GM23338 (cell line): ENCODE results near the gene ERC2. TPM values are rescaled to one million over a fixed set of nuclear protein-coding genes. Genes with fewer than 3 reads are reported as not detected.

Experiments used
- ATAC-seq: fragments of 200-7000 bp; cut with Tn5 transposase; 3 replicates; pipeline ENCODE4 v1.9.1; 2020
- DNase-seq: peaks from one replicate; pipeline ENCODE4 v3.0.0-alpha.2; 2015; ENCODE audit warnings: low spot score
- H2AFZ ChIP-seq: fragments of 200-600 bp; sonication (generic); 2 replicates; pipeline ENCODE4 v1.8.0; 2016; ENCODE audit warnings: antibody characterized with exemption, mild to moderate bottlenecking, moderate library complexity
- H3F3A ChIP-seq: fragments of 200-600 bp; sonication (generic); replicated peaks from 2 replicates; pipeline ENCODE4 v1.8.0; 2017; ENCODE audit warnings: antibody characterized with exemption, mixed run types, low read depth
- H3K27ac ChIP-seq: fragments of 200-600 bp; sonication (generic); 2 replicates; pipeline ENCODE4 v1.6.1; 2016; ENCODE audit warnings: low read depth
- H3K27me3 ChIP-seq: fragments of 200-600 bp; sonication (generic); 2 replicates; pipeline ENCODE4 v1.8.0; 2016; ENCODE audit warnings: mild to moderate bottlenecking, mixed run types, moderate library complexity; ENCODE audit not compliant: insufficient read depth
- H3K36me3 ChIP-seq: fragments of 200-600 bp; sonication (generic); 2 replicates; pipeline ENCODE4 v1.8.0; 2016; ENCODE audit warnings: mild to moderate bottlenecking; ENCODE audit not compliant: insufficient read depth
- H3K4me1 ChIP-seq: fragments of 200-600 bp; sonication (generic); 2 replicates; pipeline ENCODE4 v1.8.0; 2016; ENCODE audit warnings: mild to moderate bottlenecking, moderate library complexity; ENCODE audit not compliant: insufficient read depth
- H3K4me2 ChIP-seq: fragments of 200-600 bp; sonication (generic); 2 replicates; pipeline ENCODE4 v1.7.1; 2017; ENCODE audit warnings: mixed run types
- H3K4me3 ChIP-seq: fragments of 200-600 bp; sonication (generic); 2 replicates; pipeline ENCODE4 v1.6.1; 2016; ENCODE audit warnings: mixed run types
- H3K79me2 ChIP-seq: fragments of 200-600 bp; sonication (generic); replicated peaks from 2 replicates; pipeline ENCODE4 v1.8.0; 2017; ENCODE audit warnings: mild to moderate bottlenecking; ENCODE audit not compliant: insufficient read depth
- H3K9me2 ChIP-seq: fragments of 200-600 bp; sonication (generic); 2 replicates; pipeline ENCODE4 v1.8.0; 2017; ENCODE audit not compliant: insufficient read depth
- H4K20me1 ChIP-seq: fragments of 200-600 bp; sonication (generic); replicated peaks from 2 replicates; pipeline ENCODE4 v1.8.0; 2017; ENCODE audit warnings: mild to moderate bottlenecking; ENCODE audit not compliant: insufficient read depth
- H3K27ac Mint-ChIP-seq: 2 replicates; pipeline ENCODE4 v1.8.0; 2020; ENCODE audit warnings: inconsistent platforms, mild to moderate bottlenecking, moderate library complexity, mixed read lengths
- H3K27me3 Mint-ChIP-seq: 3 replicates; pipeline ENCODE4 v1.8.0; 2022; ENCODE audit warnings: low read depth, mild to moderate bottlenecking, moderate library complexity, mixed read lengths, inconsistent platforms; ENCODE audit not compliant: insufficient read depth, poor library complexity
- H3K36me3 Mint-ChIP-seq: 3 replicates; pipeline ENCODE4 v1.8.0; 2021; ENCODE audit warnings: low read depth, mild to moderate bottlenecking, inconsistent platforms, moderate library complexity, mixed read lengths
- H3K4me1 Mint-ChIP-seq: 3 replicates; pipeline ENCODE4 v1.8.0; 2020; ENCODE audit warnings: mild to moderate bottlenecking, inconsistent platforms, mixed read lengths
- H3K4me3 Mint-ChIP-seq: 3 replicates; pipeline ENCODE4 v1.8.0; 2021; ENCODE audit warnings: moderate library complexity, mild to moderate bottlenecking, inconsistent platforms, mixed read lengths
- H3K9me3 Mint-ChIP-seq: 3 replicates; pipeline ENCODE4 v1.8.0; 2020; ENCODE audit warnings: moderate library complexity, mild to moderate bottlenecking, inconsistent platforms, mixed read lengths
- CREB1 ChIP-seq: fragments of 250-450 bp; sonication (Bioruptor Pico); IDR thresholded peaks from 2 replicates; pipeline ENCODE4 v1.5.0; 2020; ENCODE audit warnings: low read depth, mild to moderate bottlenecking, moderate library complexity
- CTCF ChIP-seq, 2 experiments: fragments of 200-600 bp in 1 of 2; sonication (generic) in 1 of 2; conservative IDR thresholded peaks; 2 replicates each; pipeline versions ENCODE4 v1.5.1 to v1.6.1; 2016 to 2017; ENCODE audit warnings: antibody characterized with exemption in 2 of 2, low read depth in 2 of 2, mild to moderate bottlenecking in 2 of 2, moderate library complexity in 1 of 2
- ETS1 ChIP-seq: IDR thresholded peaks from 2 replicates; pipeline ENCODE4 v1.6.1; 2016; ENCODE audit warnings: antibody characterized with exemption
- EZH2 ChIP-seq: fragments of 200-600 bp; sonication (generic); IDR thresholded peaks from one replicate; pipeline ENCODE4 v1.8.0; 2017; ENCODE audit warnings: antibody characterized with exemption, mild to moderate bottlenecking, low read depth; ENCODE audit not compliant: unreplicated experiment
- EZH2phosphoT487 ChIP-seq: fragments of 200-600 bp; sonication (generic); IDR thresholded peaks from one replicate; pipeline ENCODE4 v1.8.1; 2018; ENCODE audit warnings: antibody characterized with exemption; ENCODE audit not compliant: unreplicated experiment
- JUNB ChIP-seq: IDR thresholded peaks from one replicate; pipeline ENCODE4 v1.6.1; 2016; ENCODE audit warnings: antibody characterized with exemption; ENCODE audit not compliant: unreplicated experiment
- NANOG ChIP-seq: IDR thresholded peaks from 2 replicates; pipeline ENCODE4 v1.6.1; 2016; ENCODE audit warnings: antibody characterized with exemption, borderline replicate concordance
- POLR2AphosphoS5 ChIP-seq: IDR thresholded peaks from 2 replicates; pipeline ENCODE4 v1.6.1; 2016; ENCODE audit warnings: antibody characterized with exemption, low read depth
- REST ChIP-seq: IDR thresholded peaks from one replicate; pipeline ENCODE4 v1.6.1; 2018; ENCODE audit warnings: antibody characterized with exemption; ENCODE audit not compliant: unreplicated experiment
- STAT1 ChIP-seq: IDR thresholded peaks from one replicate; pipeline ENCODE4 v1.6.1; 2016; ENCODE audit warnings: antibody characterized with exemption; ENCODE audit not compliant: unreplicated experiment
- ZNF114 ChIP-seq: fragments of 250-450 bp; sonication (Bioruptor Pico); IDR thresholded peaks from 2 replicates; pipeline ENCODE4 v1.5.0; 2020; ENCODE audit warnings: mild to moderate bottlenecking, moderate library complexity
- ZNF331 ChIP-seq: fragments of 250-450 bp; sonication (Bioruptor Pico); IDR thresholded peaks from 2 replicates; pipeline ENCODE4 v1.5.0; 2020; ENCODE audit warnings: low read depth, mild to moderate bottlenecking, moderate library complexity
- ZNF462 ChIP-seq: fragments of 250-450 bp; sonication (Bioruptor Pico); IDR thresholded peaks from 2 replicates; pipeline ENCODE4 v1.5.0; 2020; ENCODE audit warnings: mild to moderate bottlenecking, moderate library complexity
- polyA plus RNA-seq: library from polyadenylated mRNA; unstranded; fragments of >200 nt; fragmentation: Nextera tagmentation; extraction: Ambion mirVana; gene quantifications from 2 replicates; pipeline ENCODE4 v1.2.1, GENCODE V29; 2016
- total RNA-seq: library from RNA; depleted of rRNA; stranded (reverse); fragments of >200 nt; shearing (Covaris generic); gene quantifications from 2 replicates; pipeline ENCODE4 v1.2.3, GENCODE V29; 2014

The ERC2 gene
- total and polyA plus RNA-seq, 2 experiments from 2014 or later: 11.8 to 13.7 TPM

GRCh38 chr3:55904716-55905115, 563.6 kb downstream of the ERC2 start:
- no peak for TF ChIP-seq ETS1
- TF ChIP-seq ZNF331 (CRISPR knock-in tag): no peak
- TF ChIP-seq NANOG: no peak
- no peak for TF ChIP-seq POLR2AphosphoS5
- no peak for TF ChIP-seq EZH2
- TF ChIP-seq ZNF462 (CRISPR knock-in tag): no peak
- TF ChIP-seq JUNB: no peak
- no peak for TF ChIP-seq STAT1
- TF ChIP-seq EZH2phosphoT487: no peak
- no peak for TF ChIP-seq CTCF (conservative IDR thresholded peaks at IDR 0.05; ENCODE audit: low read depth in 2 of 2)
- TF ChIP-seq ZNF114 (CRISPR knock-in tag): no peak
- no peak for TF ChIP-seq CREB1 (CRISPR knock-in tag)
- no peak for TF ChIP-seq REST
- Mint-ChIP-seq H3K9me3 (no peaks in the 10 kb centered on the region), H3K4me1 (peaks cover 1% of the 10 kb centered on the region), H3K36me3 (no peaks in the 10 kb centered on the region), H3K27me3 (peaks cover 5% of the 10 kb centered on the region), H3K27ac (no peak overlapping the region), H3K4me3 (no peak overlapping the region)
- Histone ChIP-seq H3K9me2 (no peaks in the 10 kb centered on the region), H3K4me1 (no peaks in the 10 kb centered on the region), H3K4me2 (no peak overlapping the region), H3F3A (no peaks in the 10 kb centered on the region), H4K20me1 (no peaks in the 10 kb centered on the region), H3K27ac (no peak overlapping the region), H3K4me3 (no peak overlapping the region), H2AFZ (no peak overlapping the region), H3K27me3 (no peaks in the 10 kb centered on the region), H3K79me2 (no peaks in the 10 kb centered on the region), H3K36me3 (no peaks in the 10 kb centered on the region)
- DNase-seq: no peak
- no peak for ATAC-seq
